Stimulated activated CD8-positive, alpha-beta memory T cell treated with anti-CD3 and anti-CD28 coated beads, Interleukin-12 subunit alpha, Interleukin-12 subunit beta, amount 100 ng/mL, for 4 hours (primary cell): ENCODE data around the gene DOCK3.
"Not testable (repeated sequence)": the region's sequence is repeated elsewhere in the genome, so short reads cannot be mapped to it uniquely, and the experiment has no call there.

Source experiments
- DNase-seq: peaks from one replicate; pipeline ENCODE4 v3.0.0-alpha.2; 2020; ENCODE audit warnings: low read depth

The DOCK3 gene

DNA sequence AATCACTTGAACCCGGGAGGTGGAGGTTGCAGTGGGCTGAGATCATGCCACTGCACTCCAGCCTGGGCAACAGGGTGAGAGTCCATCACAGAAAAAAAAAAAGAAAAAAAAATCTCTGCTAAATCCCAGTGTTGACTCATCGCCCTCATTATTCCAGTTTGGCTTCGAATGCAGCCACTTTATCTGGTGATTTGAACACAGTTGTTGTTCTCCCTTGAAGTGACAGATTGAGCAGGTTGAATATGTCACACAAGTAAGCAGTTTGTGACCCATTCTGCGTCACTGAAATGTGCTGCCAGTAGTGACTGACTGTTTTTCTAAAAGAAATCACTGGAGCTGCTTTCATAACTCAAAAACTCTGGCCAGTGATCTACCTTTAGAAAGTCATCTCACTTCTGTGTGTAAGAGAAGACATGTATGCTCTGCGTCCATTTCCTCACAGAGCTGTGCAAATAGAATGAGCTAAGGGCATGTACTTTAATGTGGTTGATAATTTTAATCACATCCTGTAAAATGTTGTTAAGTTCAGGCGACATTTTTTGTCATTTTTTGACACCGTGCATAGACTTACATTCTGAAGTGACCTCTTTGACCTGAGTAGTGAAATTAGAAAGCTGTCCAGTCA lies 12.5 kb downstream of the DOCK3 start:
- DNase-seq = no peak

- no peak for DNase-seq
Observed at GRCh38 chr3:50687916-50688315, 13.2 kb downstream of the DOCK3 start.

DNA sequence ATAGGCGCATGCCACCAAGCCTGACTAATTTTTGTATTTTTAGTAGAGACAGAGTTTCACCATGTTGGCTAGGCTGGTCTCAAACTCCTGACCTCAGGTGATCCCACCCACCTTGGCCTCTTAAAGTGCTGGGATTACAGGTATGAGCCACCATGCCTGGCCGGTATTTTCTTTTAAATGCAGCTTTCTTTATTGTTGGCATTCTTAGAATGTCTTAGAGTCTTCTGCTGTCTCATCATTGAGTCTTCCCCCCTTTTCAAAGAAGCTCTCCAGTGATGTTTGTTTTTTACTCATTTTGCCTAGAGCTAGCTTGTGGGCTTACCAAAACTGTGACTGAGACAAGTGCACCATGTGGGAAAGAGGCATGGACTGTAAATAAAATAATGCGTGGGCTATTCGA lies 13.9 kb downstream of the DOCK3 start:
- DNase-seq = not testable (repeated sequence)

DNA sequence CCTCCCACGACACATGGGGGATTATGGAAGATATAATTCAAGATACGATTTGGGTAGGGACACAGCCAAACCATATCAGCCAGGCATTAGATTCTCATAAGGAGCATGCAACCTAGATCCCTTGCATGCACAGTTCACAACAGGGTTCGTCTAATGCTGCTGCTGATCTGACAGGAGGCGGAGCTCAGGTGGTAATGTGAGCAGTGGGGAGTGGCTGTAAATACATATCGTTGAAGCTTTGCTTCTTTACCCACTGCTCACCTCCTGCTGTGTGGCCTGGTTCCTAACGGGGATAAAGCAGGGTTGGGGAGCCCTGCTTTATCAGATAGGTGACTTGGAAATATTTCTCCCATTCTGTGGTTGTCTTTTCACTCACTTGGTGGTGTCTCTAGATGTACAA lies 14.8 kb downstream of the DOCK3 start:
- no peak for DNase-seq

- no peak for DNase-seq
Observed at GRCh38 chr3:50695031-50695430, 20.3 kb downstream of the DOCK3 start.

- no peak for DNase-seq
Observed at GRCh38 chr3:50696276-50696675, 21.5 kb downstream of the DOCK3 start.

DNA sequence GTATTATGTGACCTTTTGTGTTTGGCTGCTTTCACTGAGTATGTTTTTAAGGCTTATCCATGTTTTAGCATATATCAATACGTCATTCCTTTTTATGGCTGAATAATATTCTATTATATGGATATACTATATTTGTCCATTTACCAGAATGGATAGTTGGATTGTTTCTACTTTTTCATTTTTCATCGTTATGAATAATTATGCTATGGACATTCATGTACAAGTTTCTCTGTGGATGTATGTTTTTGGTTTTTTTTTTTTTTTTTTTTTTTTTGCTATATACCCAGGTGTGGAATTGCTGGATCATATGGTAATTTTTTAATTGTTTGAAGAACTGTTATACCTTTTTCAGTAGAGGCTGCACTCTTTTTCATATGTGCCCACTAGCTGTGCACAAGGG lies 23.5 kb downstream of the DOCK3 start:
- no peak for DNase-seq

- DNase-seq = no peak
Observed at GRCh38 chr3:50708620-50709019, 33.9 kb downstream of the DOCK3 start.

DNA sequence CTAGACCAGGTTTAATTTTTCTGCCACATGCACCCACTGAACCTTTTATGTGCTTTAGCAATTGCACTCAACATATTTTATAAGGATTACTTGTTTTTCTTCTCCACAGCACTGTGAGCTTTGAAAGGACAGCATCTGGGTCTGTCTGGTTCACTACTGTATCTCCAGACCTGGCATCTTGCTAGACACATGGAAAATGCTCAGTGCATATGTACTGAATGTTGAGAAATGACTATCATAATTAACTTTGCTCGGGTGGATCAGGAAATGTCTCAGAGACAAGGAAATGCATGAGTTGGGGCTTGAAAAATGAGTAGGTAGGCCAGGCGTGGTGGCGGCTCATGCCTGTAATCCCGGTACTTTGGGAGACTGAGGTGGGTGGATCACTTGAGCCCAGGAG lies 40.2 kb downstream of the DOCK3 start:
- DNase-seq = no peak

- DNase-seq = no peak
Observed at GRCh38 chr3:50724831-50725230, 50.1 kb downstream of the DOCK3 start.

DNA sequence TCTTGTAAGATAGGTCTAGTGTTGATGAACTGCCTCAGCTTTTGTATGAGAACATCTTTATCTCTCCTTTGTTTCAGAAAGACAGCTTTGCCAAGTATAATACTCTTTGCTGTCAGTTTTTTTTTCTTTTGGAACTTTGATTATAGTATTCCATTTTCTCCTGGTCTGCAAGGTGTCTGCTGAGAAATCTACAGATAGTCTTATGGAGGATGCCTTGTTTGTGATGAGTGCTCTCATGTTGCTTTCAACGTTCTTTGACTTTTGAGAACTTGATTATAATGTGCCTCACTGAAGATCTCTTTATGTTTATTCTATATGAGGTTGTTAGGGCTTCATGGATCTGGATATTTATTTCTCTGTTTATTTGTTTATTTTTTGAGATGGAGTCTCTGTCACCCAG lies 60.3 kb downstream of the DOCK3 start:
- DNase-seq = no peak

GRCh38 chr3:50737193-50737905 lies 62.6 kb downstream of the DOCK3 start:
- DNase-seq = no peak

DNA sequence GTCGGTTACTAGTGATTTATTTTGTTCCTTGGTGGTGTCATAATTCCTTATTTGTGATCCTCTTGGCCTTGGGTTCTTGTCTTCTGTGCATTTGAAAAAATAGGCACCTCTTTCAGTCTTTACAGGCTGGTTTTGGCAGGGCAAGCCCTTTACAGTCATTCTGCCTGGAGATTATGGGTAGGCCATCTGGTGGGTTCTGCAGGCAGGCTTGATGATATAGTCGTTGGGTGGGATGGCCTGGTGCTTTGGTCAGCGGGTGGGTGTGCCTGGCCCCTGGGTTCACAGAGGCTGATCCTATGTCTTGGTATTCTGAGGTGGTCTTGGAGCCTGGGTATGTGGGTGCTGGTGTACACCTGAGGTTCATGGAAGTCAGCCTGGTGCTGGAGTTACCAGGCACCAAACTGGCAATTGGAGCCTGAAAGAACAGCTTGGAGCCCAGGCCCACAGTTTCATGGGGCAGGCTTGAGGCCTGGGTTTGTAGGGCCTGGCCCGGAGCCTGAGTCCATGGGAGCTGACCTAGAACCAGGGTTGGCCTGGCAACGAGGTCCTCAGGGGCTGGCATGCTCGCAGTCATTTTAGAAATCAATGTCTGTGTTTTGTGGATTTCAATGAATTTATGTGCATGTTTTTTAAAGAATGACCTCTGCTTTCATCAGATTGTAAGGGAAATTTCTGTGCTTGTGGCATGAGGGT lies 63.3 kb downstream of the DOCK3 start:
- no peak for DNase-seq

GRCh38 chr3:50743643-50744042 lies 68.9 kb downstream of the DOCK3 start:
- no peak for DNase-seq

DNA sequence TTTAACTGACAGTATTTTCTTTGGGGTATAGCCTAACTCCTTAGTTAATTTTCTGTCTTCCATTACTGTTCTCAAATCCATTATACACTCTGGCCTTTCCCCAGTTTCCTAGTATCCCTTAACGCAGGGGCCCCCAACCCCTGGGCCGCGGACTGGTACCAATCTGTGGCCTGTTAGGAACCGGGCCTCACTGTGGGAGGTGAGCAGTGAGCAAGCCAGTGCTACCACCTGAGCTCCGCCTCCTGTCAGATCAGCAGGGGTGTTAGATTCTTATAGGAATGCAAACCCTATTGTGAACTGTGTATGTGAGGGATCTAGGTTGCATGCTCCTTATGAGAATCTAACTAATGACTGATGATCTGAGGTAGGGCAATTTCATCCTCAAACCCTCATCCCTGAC lies 75.1 kb downstream of the DOCK3 start:
- no peak for DNase-seq

GRCh38 chr3:50759015-50759414 lies 84.3 kb downstream of the DOCK3 start:
- no peak for DNase-seq

GRCh38 chr3:50777680-50778079 lies 103.0 kb downstream of the DOCK3 start:
- no peak for DNase-seq

GRCh38 chr3:50781766-50782165 lies 107.0 kb downstream of the DOCK3 start:
- DNase-seq = not testable (repeated sequence)

GRCh38 chr3:50786631-50787030 lies 111.9 kb downstream of the DOCK3 start:
- DNase-seq = no peak

GRCh38 chr3:50790894-50791293 lies 116.2 kb downstream of the DOCK3 start:
- DNase-seq = not testable (repeated sequence)

GRCh38 chr3:50792568-50792967 lies 117.8 kb downstream of the DOCK3 start:
- DNase-seq = no peak

GRCh38 chr3:50803805-50804204 lies 129.1 kb downstream of the DOCK3 start:
- DNase-seq = not testable (repeated sequence)

GRCh38 chr3:50804376-50804775 lies 129.6 kb downstream of the DOCK3 start:
- not testable (repeated sequence) for DNase-seq
